Erythroblast (primary cell): ENCODE measurements around the gene G6PC1.
"Not testable (repeated sequence)": the region's sequence is repeated elsewhere in the genome, so short reads cannot be mapped to it uniquely, and the experiment has no call there.

Experiments
- DNase-seq, 2 experiments: peaks; one replicate each; lab custom pipeline; 2025; lab: John Stamatoyannopoulos, UW
- GATA1 ChIP-seq: IDR thresholded peaks from 2 replicates; pipeline ENCODE4 v1.6.1; 2011; ENCODE audit warnings: low read depth, mild to moderate bottlenecking, control low read depth, low read length, moderate library complexity
- POLR2A ChIP-seq: IDR thresholded peaks from 2 replicates; pipeline ENCODE4 v1.6.1; 2011; ENCODE audit warnings: mild to moderate bottlenecking, low read length

The G6PC1 gene

GRCh38 chr17:42922294-42922693, 21.7 kb downstream of the G6PC1 start:
- TF ChIP-seq GATA1 (no peak), POLR2A (no peak)
- DNase-seq: no peak

- DNase-seq: not testable (repeated sequence)
Measured at GRCh38 chr17:42923472-42923871, 22.9 kb downstream of the G6PC1 start.

- TF ChIP-seq POLR2A: no peak
- TF ChIP-seq GATA1: no peak
- DNase-seq: no peak
Measured at GRCh38 chr17:42924891-42925290, 24.3 kb downstream of the G6PC1 start.

GRCh38 chr17:42928714-42929496, 28.3 kb downstream of the G6PC1 start:
- TF ChIP-seq POLR2A: peak; percentile 29
- no peak for TF ChIP-seq GATA1
- peak; percentile 89 to 91 for DNase-seq

GRCh38 chr17:42929497-42929844, 28.9 kb downstream of the G6PC1 start:
- DNase-seq: no peak
- TF ChIP-seq GATA1: no peak

- TF ChIP-seq GATA1 (no peak), POLR2A (no peak)
- peak; percentile 50 to 60 for DNase-seq
Measured at GRCh38 chr17:42937712-42938596, 37.4 kb downstream of the G6PC1 start.

GRCh38 chr17:42944211-42944610, 43.6 kb downstream of the G6PC1 start:
- no peak for TF ChIP-seq GATA1
- TF ChIP-seq POLR2A: no peak

GRCh38 chr17:42946812-42947211, 46.2 kb downstream of the G6PC1 start:
- no peak for TF ChIP-seq GATA1
- no peak for TF ChIP-seq POLR2A

More at GRCh38 chr17:42944211-42944610, 43.6 kb downstream of the G6PC1 start:
- no peak for DNase-seq

GRCh38 chr17:42950044-42950783, 49.6 kb downstream of the G6PC1 start:
- no peak for DNase-seq
- TF ChIP-seq GATA1 (no peak), POLR2A (no peak)

More at GRCh38 chr17:42946812-42947211, 46.2 kb downstream of the G6PC1 start:
- no peak for DNase-seq
